Neural crest cell (in vitro differentiated cells): Measurements from ENCODE around the gene ABHD1. TPM values are rescaled to one million over a fixed set of nuclear protein-coding genes. Genes with fewer than 3 reads are reported as not detected.

Source experiments
- DNase-seq: peaks from one replicate; pipeline ENCODE4 v3.0.0; 2021; ENCODE audit warnings: low read depth, mixed read lengths, low spot score
- H3K27ac Mint-ChIP-seq: one replicate; pipeline ENCODE4 v1.8.0; 2021; ENCODE audit warnings: mild to moderate bottlenecking, mixed read lengths; ENCODE audit not compliant: unreplicated experiment
- H3K27me3 Mint-ChIP-seq: 2 replicates; pipeline ENCODE4 v1.8.0; 2021; ENCODE audit warnings: low read depth, mild to moderate bottlenecking, mixed read lengths
- H3K36me3 Mint-ChIP-seq: 2 replicates; pipeline ENCODE4 v1.8.0; 2021; ENCODE audit warnings: low read depth, mild to moderate bottlenecking, mixed read lengths
- H3K4me1 Mint-ChIP-seq: 2 replicates; pipeline ENCODE4 v1.8.0; 2021; ENCODE audit warnings: mixed read lengths
- H3K4me3 Mint-ChIP-seq: one replicate; pipeline ENCODE4 v1.8.0; 2021; ENCODE audit warnings: mild to moderate bottlenecking, mixed read lengths
- H3K9me3 Mint-ChIP-seq: 2 replicates; pipeline ENCODE4 v1.8.0; 2021; ENCODE audit warnings: mixed read lengths
- CTCF ChIP-seq: fragments of 200-600 bp; sonication (generic); conservative IDR thresholded peaks from 2 replicates; pipeline ENCODE4 v1.5.0; 2021; ENCODE audit warnings: antibody characterized with exemption, mild to moderate bottlenecking
- total RNA-seq: library from RNA; stranded (reverse); gene quantifications from 2 replicates; pipeline ENCODE4 v1.2.1, GENCODE V29; 2021

ABHD1 gene
- total RNA-seq, 1 donor from 2014 or later = 0.47 TPM

- Mint-ChIP-seq H3K27ac (no peak overlapping the region), H3K27me3 (peaks cover 25% of the 10 kb centered on the region), H3K4me3 (no peak overlapping the region), H3K36me3 (no peaks in the 10 kb centered on the region), H3K9me3 (no peaks in the 10 kb centered on the region), H3K4me1 (no peaks in the 10 kb centered on the region)
- TF ChIP-seq CTCF = no peak
- no peak for DNase-seq
Observed at GRCh38 chr2:27179344-27180000, 55.9 kb downstream of the ABHD1 start.

Other genes with a start within 250 kb of the ABHD1 start
- gene MAPRE3, start 153.2 kb upstream of the ABHD1 start, total RNA-seq = 16.3 and 17.5 TPM in 2 replicates
- gene TMEM214, start 90.8 kb upstream of the ABHD1 start, total RNA-seq = 54.0 and 55.2 TPM in 2 replicates
- gene AGBL5, start 72.1 kb upstream of the ABHD1 start, total RNA-seq = 67.2 and 67.7 TPM in 2 replicates
- gene OST4, start 52.2 kb upstream of the ABHD1 start, total RNA-seq = 232 and 236 TPM in 2 replicates
- 22.6 and 24.1 TPM in 2 replicates for gene EMILIN1, start 45.2 kb upstream of the ABHD1 start, total RNA-seq
- 10.0 and 10.6 TPM in 2 replicates for gene KHK, start 37.0 kb upstream of the ABHD1 start, total RNA-seq
- 1.3 and 2.1 TPM in 2 replicates for gene CGREF1, start 4.7 kb upstream of the ABHD1 start, total RNA-seq
- 52.5 and 56.3 TPM in 2 replicates for gene PREB, start 10.8 kb downstream of the ABHD1 start, total RNA-seq
- not detected in 2 replicates for gene PRR30, start 15.6 kb downstream of the ABHD1 start, total RNA-seq
- gene TCF23, start 25.2 kb downstream of the ABHD1 start, total RNA-seq = not detected in 2 replicates
- 86.3 and 86.6 TPM in 2 replicates for gene ATRAID, start 88.2 kb downstream of the ABHD1 start, total RNA-seq
- gene SLC5A6, start 88.5 kb downstream of the ABHD1 start, total RNA-seq = 129 and 140 TPM in 2 replicates
- gene CAD, start 93.6 kb downstream of the ABHD1 start, total RNA-seq = 117 and 127 TPM in 2 replicates
- 0.48 and 0.93 TPM in 2 replicates for gene SLC30A3, start 139.2 kb downstream of the ABHD1 start, total RNA-seq
- gene DNAJC5G, start 151.6 kb downstream of the ABHD1 start, total RNA-seq = not detected in 2 replicates
- not detected in 2 replicates for gene TRIM54, start 158.6 kb downstream of the ABHD1 start, total RNA-seq
- gene UCN, start 184.6 kb downstream of the ABHD1 start, total RNA-seq = 1.6 and 1.9 TPM in 2 replicates
- gene MPV17, start 199.3 kb downstream of the ABHD1 start, total RNA-seq = 84.5 and 90.7 TPM in 2 replicates
- 109 and 114 TPM in 2 replicates for gene GTF3C2, start 232.9 kb downstream of the ABHD1 start, total RNA-seq
- gene EIF2B4, start 246.5 kb downstream of the ABHD1 start, total RNA-seq = 72.5 TPM in 2 replicates
- 104 and 109 TPM in 2 replicates for gene SNX17, start 246.8 kb downstream of the ABHD1 start, total RNA-seq